GM18861 (cell line): ENCODE results near the gene DCDC2.
"Not testable (repeated sequence)": the region's sequence is repeated elsewhere in the genome, so short reads cannot be mapped to it uniquely, and the experiment has no call there.

Experiments
- ATAC-seq: cut with Tn5 transposase; IDR thresholded peaks from one replicate; pipeline ENCODE4 v1.9.1; 2021; ENCODE audit not compliant: unreplicated experiment

Gene DCDC2

DNA sequence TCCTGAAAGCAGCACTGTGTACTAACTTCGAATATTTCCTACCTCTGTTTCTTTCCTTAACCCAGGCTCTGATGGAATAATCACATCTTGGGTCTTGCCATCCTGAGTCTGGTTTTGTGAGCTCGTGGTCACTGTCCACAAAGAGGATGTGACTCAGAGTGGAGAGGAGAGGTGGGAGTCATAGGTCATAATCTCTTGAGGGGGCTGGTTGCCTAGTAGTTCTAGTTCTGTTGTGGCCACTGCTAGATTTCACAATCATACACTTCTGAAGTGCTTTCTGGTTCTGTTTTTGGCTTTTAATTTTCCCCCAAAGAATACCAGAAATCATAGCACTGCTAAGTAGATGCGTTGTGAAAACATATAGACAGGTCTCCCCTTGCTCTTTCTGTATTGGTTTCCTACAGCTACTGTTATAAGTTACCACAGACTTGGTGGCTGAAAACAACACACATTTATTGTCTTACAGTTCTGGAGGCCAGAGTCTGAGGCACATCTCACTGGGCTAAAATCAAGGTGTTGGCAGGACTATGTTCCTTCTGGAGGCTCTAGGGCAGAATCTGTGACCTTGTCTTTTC is 129.1 kb downstream of the DCDC2 start:
- ATAC-seq, result no peak

DNA sequence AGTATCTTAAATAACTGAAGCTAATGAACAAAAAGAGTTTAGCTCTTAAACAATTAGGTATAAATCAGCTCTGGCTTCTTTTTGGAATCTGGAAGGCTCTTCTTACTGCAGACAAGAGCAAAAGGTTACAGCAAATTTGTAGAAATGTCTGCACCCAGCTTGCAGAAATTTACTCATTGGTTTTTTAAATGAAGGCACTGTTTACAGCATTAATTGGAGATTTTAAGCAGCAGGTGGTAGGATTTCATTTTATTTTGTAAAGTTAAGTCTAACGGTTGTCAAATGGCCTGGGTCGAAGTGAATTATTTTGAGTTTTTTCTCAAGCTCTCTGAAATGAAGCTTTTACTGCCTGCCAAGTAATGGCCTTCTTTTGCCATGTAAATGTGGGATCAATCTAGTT is 129.7 kb downstream of the DCDC2 start:
- ATAC-seq, result no peak

DNA sequence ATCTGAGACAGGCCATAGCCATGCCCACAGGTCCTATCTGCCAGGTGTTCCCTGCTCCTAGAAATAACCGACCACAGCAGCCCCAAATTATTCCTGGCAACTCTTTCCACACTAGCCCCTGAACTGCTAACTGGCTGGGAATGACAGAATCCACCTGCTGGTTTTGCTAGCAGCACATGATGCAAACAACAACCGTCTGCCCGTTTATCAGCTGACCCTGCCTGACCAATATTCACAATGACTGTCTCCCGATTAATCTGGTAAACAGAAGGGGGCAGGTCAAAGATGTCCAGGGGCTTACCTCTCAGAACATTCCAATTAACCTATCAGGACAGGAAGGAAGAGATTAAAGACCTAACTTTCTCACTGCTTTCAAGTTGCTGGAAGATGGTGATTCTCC is 130.3 kb downstream of the DCDC2 start:
- ATAC-seq, result no peak

DNA sequence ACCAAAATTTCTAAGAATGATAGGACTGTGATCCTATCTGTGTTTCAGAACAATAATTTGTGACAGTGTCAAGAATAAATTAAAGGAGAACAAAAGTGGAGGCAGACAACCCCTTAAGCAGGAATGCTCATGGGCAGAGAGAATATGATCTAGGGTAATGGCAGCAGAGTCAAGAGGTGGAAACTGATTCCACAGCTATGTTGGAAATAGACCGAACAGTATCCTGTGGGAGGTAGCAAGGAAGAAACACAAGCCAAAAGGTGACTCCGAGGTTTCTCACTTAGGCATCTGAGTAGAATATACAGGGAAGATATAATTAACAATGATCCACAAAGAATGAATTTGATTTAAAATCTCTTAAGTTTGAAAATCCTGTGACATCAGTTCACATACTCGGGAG is 131.3 kb downstream of the DCDC2 start:
- ATAC-seq, result no peak

DNA sequence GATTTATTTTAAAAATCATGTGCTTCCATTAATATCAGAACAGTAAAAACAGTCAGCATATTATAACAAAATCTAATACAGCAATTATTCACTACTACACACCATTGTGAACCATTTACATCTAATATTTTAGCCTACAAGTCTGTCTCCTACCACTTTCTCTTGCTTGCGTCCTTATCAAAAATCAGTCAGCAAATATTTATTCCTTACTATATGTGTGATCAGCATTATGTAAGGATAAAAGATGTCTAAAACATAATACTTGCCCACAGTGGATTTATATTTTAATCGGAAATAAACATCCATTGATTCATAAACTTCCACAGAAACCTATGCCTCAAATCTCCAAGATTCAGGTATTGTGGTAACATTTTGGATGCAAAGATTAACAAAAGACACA is 132.0 kb downstream of the DCDC2 start:
- no peak for ATAC-seq

DNA sequence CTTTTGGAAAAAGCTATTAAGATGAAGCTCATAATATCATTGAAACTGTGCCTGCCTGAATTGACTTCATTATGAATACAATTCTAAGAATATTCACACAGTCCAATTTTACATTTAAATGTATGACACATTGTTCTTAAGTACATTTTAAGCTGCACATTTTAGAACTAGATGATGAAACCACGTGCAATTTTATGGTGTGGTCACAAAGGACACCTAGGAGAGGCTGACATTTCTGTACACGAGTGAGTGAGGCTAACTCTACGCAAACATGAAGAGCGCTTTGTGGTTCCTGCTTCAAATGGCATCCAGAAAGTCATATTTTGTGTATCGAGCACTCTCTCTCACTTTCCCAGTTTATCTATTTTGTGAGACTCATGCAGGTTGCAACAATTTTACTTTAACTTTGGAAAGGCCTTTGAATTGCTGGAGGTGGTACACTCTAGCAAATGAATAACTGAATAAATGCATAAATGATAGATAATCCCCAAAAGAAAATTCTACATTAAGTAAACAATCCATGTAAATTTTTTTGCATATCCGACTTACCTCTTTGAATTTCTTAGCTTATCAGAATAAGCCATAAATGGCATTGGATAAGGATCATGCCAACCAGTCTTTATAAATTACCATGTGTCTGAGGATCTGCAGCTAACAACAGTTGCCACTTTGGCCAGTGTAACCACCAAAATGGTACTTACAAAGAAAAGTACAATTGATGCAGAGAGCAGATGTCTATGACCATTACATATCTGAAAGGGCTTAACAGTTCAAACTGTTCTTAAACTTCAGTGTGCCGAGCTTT is 134.5 kb downstream of the DCDC2 start:
- no peak for ATAC-seq

DNA sequence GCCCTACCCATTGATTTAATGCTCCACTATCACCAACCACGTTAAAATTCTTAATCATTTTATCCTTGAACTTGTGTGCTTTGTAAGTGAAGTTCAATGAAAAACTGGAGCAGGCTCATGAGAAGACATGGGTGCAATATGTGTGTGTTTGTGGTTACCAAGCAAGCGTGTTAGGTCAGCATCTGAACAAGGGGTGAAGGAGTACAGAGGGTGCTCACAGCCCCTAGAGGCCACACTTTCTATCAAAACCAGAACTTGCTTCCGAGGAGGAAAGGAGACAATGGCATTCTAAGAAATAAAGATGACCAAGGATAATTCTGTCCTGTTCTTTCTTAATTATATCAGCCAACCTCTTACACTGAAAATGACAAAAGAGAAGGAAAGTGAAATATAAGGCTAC is 138.2 kb downstream of the DCDC2 start:
- no peak for ATAC-seq

DNA sequence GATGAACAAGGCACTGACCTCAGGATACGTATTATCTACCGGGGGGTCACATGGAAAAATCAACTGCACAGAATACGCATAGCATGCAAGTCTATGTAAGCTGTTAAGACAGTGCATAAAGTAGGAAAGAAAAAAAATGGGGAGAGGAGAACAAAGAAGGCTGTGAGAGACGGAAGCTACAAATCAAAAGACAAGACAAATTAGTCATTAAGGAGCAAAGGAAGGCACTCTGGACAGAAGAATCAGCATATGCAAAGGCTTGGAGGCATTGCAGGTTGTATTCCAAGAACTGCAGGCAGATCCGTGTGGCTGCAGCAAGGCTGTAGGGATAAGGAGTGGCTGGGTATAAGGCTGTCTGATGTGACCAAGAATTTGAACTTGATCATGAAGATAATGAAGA is 142.9 kb downstream of the DCDC2 start:
- no peak for ATAC-seq

DNA sequence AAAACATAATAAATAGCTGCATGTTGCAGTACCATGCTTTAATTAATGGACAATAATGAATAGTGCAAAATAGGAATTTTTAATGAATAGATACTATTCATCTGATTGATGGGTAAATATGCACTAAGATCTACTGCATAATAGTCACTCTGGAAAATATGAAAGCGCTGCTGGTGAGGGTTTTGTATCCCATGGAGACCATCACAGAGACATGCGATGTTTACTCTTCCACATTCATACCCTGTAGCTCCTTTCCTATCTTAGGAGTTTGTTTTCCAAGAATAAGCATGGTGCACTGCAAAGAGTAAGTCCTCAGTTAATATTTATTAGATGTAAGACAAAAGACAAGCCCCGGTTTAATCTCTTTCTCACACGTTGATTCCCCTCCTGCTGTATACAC is 150.4 kb downstream of the DCDC2 start:
- ATAC-seq, result no peak

DNA sequence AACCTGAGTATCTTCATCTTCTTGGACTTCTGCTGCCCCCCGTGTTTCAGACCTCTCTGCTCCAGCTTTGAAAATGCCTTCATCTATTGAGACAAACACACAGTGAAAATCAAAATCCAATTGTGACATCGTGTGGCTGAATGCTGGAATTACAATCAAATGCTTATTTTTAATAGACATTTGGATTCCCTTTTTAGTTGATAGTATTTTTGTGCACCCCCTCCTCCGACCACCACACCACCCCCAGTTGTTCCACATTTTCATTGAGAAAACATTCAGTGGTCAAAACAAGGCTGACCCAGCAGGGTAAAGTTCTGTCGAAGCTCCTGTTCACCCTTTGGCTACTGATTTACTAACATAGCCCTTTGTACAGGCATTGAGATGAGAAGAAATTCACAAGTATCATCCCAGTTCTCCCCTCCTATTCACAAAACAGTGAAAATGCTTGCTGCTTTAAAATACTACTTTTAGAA is 152.8 kb downstream of the DCDC2 start:
- no peak for ATAC-seq

DNA sequence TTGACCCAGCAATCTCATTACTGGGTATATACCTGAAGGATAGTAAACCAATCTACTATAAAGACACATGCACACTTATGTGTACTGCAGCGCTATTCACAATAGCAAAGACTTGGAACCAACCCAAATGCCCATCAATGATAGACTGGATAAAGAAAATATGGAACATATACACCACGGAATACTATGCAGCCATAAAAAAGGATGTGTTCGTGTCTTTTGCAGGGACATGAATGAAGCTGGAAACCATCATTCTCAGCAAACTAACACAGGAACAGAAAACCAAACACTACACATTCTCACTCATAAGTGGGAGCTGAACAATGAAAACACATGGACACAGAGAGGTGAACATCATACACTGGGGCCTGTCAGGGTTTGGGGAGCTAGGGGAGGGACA is 153.7 kb downstream of the DCDC2 start:
- ATAC-seq, result not testable (repeated sequence)

DNA sequence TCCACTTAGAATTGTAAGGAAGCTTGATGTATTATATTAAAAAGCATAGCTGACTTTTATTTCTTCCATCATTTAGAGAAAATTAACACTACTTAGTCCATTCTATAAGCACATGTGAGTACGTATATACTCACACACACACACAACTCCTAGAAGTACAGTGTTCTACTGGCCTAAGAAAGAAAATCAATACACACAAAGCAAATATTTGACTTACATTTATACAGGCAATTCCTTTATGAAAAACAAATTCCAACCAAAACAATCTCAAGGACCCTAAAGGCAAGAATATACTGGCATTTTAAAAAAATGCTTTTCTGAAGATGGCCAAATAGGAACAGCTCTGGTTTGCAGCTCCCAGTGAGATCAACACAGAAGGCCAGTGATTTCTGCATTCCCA is 160.0 kb downstream of the DCDC2 start:
- no peak for ATAC-seq

DNA sequence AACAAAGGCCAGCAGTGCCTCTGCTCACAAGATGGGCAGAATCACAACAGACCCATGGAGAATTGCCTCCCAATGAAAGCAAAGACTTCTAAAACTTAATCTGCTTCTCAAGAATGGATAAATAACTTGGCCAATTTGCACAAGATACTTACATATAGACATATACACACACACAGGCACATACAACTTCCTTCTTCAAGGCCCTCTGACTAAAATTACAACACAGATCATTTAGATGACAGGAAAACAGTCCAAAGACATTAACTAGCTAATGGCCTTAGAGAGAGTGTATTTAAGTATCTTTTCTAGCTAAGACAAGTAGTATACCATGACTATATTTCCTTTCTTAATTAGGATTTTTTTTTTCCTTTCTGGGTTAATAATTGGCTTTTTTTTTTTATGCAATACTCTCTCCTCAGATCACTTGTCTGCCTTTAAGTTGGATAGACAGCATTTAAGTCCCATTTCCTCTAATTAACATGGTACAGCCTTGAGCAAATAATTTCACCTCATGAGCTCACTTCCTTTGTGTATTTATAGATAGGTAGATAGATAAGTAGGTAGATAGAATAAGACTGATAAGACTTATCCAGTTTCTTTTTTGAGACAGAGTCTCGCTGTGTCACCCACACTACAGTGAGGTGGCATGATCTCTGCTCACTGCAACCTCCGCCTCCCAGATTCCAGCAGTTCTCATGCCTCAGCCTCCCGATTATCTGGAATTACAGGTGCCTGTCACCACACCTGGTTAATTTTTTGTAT is 161.8 kb downstream of the DCDC2 start:
- no peak for ATAC-seq

DNA sequence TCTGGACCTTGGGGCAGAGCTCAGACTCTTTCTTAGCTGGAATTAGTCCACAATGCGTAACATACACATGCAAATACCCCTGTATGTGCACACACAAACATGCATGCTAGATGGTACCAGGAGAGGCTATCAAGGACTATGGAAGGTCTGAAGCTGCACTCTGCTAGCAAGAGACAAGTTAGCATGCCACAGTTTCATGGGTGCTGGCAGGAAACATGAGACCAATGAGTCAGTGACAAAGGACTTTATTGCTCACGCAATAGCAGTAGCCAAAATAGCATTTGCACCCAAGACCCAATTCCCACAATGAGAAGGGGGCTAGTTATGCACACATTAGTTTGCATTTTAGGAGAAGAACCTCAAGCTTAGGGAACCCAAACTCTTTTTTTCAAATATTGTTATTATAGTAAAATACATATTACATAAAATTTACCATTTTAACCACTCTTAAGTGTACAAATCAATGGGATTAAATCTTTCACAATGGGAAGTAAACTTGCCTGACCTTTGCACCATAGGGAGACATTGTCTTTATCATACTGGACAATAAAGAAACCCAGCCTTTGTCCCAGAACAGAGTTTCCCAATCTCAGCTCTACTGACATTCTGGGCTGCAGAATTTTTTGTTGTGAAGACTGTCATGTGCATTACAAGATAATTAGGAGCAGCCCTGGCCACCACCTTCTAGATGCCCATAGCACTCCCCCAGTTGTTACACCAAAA is 162.7 kb downstream of the DCDC2 start:
- ATAC-seq, result no peak

DNA sequence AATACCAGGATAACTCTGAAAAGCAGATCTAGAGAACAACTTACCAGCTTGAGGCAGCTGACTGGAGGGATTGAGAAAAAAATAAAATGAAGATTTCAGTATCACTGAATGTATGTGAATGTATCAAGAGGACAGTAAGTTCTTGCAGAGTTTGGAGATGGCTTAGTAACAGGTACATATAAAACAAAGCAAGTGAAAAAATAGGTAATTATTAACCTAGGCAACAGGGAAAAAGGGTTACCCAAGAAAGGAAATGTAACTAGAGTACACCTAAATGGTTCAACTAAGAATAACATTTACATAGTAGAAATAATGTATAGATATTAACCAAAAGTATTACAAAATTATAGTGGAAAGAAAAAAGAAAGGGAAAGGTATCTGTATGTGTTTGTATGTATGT is 164.5 kb downstream of the DCDC2 start:
- no peak for ATAC-seq

DNA sequence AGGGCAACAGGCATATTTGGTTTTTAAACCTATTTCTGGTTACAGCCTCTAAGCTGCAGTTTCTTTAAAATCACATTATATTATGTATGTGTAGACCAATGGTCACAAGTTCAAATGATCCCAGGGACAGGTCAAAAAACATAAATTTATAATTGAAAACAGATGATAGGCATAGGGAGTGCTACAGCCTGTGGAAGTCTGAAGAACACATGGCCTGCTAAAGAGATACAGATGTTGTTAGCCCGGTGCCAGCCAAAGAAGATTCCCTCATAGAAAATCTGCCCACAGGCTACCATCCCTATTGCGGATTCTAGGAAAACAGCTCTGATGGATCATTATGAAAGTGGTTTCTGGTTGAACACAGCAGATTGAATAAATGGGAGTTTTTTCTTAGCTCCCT is 166.5 kb downstream of the DCDC2 start:
- ATAC-seq, result no peak

DNA sequence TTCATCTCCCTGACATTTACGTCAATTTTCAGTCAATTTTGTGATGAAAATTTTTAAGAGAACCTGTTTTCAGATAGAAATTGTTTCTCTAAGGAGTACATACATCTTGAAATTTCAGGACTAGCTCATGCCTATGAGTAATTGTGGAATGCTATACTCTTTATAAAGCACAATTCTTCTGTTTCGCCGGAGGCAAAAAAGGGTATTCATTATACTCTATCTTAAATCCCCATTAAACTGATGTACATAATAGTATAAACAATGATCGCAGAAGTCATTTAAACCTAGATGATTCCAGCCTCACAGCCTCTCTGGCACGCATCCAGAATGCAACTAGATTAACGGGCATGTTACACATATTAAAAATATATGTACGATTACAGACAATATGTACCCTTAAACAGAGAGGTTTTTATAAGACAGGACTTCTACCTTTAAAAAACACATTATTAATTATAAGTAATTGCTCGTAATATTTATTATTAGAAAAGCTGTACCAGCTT is 169.2 kb downstream of the DCDC2 start:
- ATAC-seq, result no peak

DNA sequence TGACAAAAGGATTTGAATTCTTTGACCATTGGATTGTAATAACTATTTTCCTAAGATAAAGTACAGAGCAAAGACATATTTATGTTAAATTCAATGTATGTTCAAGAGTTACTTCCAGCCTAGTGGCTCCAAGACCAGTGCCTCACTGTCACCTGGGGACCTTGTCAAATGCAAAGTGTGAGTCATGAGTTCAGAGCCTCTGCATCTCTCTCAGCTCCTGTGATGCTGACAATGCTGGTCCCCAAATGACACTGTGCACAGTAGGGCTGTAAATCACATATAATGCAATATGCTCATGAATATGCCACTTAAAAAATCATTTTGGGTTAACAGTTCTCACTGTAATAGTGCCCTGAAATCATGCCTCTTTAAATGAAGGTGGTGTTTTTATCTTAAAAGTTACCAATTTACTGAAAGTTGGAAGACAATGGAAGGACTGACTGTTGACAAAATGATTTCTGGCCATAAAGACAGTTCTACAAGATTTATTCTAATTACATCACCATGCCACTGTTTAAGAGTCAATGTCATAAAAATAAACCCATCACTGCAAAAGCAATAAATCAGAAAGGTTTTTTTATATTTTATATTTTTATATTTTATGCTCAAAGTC is 169.8 kb downstream of the DCDC2 start:
- ATAC-seq, result no peak

DNA sequence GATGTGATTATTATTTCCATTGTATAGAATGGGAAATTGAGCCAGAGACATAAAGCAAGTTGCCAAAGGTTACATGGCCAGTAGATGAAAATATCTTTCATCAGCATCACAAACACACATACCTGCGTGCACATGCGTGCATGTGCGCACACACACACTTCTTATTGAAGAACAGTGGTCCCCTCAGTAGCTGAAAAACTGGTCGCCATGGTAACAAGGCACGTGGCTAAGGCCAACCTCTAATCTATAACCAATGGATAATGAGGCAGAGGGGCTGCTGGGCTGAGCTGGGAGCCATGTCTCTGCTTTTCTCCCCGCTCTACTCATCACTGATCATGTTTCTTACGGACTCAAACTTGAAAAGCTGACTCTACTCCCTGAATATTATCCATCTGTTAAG is 171.5 kb downstream of the DCDC2 start:
- ATAC-seq, result no peak

DNA sequence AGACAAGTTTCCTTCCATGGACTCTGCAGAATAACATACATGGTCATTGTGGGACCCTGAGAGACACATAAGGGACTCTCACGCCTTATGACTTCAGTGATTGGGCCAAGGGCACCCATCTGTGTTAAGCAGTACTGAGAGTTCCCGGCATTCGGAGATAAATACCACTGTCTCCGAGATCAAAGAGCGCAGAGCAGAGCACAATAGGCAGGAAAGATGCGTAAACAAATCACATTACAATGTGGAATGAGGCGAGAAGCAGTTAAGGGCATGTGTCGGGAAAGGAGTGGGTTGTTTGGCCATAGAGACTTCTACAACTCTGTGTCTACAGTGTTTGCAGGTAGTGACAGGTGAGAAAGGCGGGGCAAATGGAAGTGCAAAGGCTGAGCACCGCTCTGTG is 174.3 kb downstream of the DCDC2 start:
- no peak for ATAC-seq

DNA sequence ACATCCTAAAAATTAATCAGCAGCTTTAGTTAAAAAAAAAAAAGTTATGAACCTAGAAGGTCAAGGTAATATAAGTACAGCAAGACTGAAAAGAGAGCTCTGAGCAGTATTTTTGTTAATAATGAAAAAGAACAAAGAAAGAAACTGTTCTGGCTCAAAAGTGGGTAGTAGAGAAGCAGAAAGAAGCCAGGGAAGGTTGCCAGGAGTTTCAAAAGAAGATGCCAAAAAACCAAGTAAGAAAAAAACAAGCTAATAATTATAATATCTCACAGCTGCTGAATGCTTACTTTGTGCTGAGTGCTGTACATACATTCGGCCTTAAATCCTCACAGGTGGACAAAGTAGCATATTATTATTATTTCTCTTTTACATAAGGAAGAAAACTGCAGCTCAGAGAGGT is 200.0 kb downstream of the DCDC2 start:
- no peak for ATAC-seq
